ENCODE measurements around the gene RNASET2.

RNASET2 gene

DNA sequence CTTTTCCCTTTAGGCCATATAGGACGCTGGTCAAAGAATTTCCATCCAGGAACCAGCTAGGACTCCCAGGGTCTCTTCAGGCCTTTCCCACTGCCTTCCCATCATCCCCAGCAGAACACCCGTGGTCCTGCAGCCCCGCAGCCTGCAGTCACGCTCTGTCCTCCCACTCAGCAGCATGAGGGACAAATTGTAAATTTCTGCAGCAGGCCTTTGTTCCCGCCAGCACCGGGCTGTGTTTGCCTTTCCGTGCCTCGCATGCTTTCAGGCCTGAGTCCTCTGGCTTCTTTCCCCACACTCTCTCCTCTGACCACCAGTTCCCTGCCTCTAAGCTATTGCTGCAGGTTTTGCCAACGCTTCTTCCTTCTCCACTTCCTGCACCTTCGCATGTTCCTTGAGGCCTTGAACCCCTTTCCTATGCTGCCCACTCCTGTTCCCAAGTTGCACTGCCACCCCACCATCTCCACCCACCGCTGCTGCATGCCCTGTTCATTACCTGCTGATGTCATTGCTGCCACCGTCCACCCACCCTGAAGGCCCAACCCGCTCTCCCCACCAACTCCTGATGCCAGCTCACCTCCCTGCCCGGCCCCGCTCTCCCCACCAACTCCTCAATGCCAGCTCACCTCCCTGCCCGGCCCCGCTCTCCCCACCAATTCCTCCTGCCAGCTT, 49.8 kb downstream of the RNASET2 start:
- H2BK12ac ChIP-seq (ENCODE audit: low read length): no peak overlapping the region
- H3K4me3 ChIP-seq (ENCODE audit: low read depth, low read length): no peak overlapping the region
- peak; percentile 50 to 67 for DNase-seq
- no peak overlapping the region for H2AK5ac ChIP-seq (ENCODE audit: low read length)
- no peaks in the 10 kb centered on the region for H3K27me3 ChIP-seq (ENCODE audit: insufficient read depth, low read length)
- H2AFZ ChIP-seq (ENCODE audit: insufficient read depth, low read length, poor library complexity): no peak overlapping the region
- no peak overlapping the region for H3K14ac ChIP-seq (ENCODE audit: low read length)
- H4K91ac ChIP-seq (ENCODE audit: low read depth, low read length): no peak overlapping the region
- H3K18ac ChIP-seq (ENCODE audit: low read length): no peak overlapping the region
- no peak overlapping the region for H3K4me2 ChIP-seq (ENCODE audit: low read length)
- no peak overlapping the region for H4K8ac ChIP-seq (ENCODE audit: low read depth, low read length)
- peaks cover 3% of the 10 kb centered on the region for H3K9me3 ChIP-seq (ENCODE audit: insufficient read depth, low read depth, low read length)
- H3K36me3 ChIP-seq (ENCODE audit: control insufficient read depth in 1 of 2, insufficient read depth in 2 of 2, low read length in 2 of 2): no peaks in the 10 kb centered on the region
- no peak overlapping the region for H3K23ac ChIP-seq (ENCODE audit: low read length)
- H3K79me1 ChIP-seq (ENCODE audit: low read length): no peaks in the 10 kb centered on the region
- no CpG with 5 or more reads among the region's 17 CpGs for WGBS (ENCODE audit: extremely low coverage, insufficient coverage, insufficient read length)
- no peaks in the 10 kb centered on the region for H3K4me1 ChIP-seq (ENCODE audit: control insufficient read depth in 1 of 2, insufficient read depth in 2 of 2, low read length in 2 of 2)
- H4K12ac ChIP-seq (ENCODE audit: low read depth, low read length): no peak overlapping the region
- H2BK120ac ChIP-seq (ENCODE audit: insufficient read depth, low read length, poor library complexity): no peak overlapping the region
- H2BK5ac ChIP-seq (ENCODE audit: low read depth, low read length, poor library complexity): no peak overlapping the region
- no peak overlapping the region for H3K9ac ChIP-seq (ENCODE audit: low read length)
- H3K79me2 ChIP-seq (ENCODE audit: control insufficient read depth, insufficient read depth, low read length, poor library complexity): peaks cover 2% of the 10 kb centered on the region
- H3K4ac ChIP-seq (ENCODE audit: low read depth, low read length): no peak overlapping the region
- H3K27ac ChIP-seq (ENCODE audit: low read depth, low read length): no peak overlapping the region

DNA sequence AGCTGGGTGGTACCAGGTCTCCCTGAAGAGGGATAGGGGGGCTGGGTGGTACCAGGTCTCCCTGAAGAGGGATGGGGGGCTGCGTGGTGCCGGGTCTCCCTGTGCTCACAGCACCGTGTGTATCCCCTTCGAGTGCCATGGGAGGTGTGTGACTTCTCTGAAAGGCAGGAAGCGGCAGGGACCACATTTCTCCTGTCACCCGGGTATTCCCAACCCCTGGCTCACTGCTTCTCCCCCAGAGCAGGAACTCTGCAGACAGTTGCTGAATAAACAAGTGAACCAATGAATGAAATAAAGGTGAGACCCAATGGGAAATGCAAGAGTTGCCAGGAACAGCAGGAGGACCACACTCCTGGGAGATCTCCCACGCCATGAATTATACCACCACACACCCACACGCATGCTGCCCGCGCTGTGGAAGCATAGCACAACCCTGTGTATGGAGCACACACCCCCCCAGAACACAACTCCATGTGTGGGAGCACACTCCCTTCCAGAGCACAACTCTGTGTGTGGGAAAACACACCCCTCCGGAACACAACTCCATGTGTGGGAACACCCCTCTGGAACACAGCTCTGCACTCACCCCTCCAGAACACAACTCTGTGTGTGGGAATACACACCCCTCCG, 50.7 kb downstream of the RNASET2 start:
- H3K36me3 ChIP-seq (ENCODE audit: control insufficient read depth in 1 of 2, insufficient read depth in 2 of 2, low read length in 2 of 2): no peaks in the 10 kb centered on the region
- H4K12ac ChIP-seq (ENCODE audit: low read depth, low read length): no peak overlapping the region
- no peak for DNase-seq
- no CpG with 5 or more reads among the region's 12 CpGs for WGBS (ENCODE audit: extremely low coverage, insufficient coverage, insufficient read length)
- no peak overlapping the region for H2BK12ac ChIP-seq (ENCODE audit: low read length)
- no peak overlapping the region for H3K14ac ChIP-seq (ENCODE audit: low read length)
- H3K23ac ChIP-seq (ENCODE audit: low read length): no peak overlapping the region
- no peak overlapping the region for H2BK5ac ChIP-seq (ENCODE audit: low read depth, low read length, poor library complexity)
- H3K27me3 ChIP-seq (ENCODE audit: insufficient read depth, low read length): no peaks in the 10 kb centered on the region
- no peak overlapping the region for H2AK5ac ChIP-seq (ENCODE audit: low read length)
- H3K4me3 ChIP-seq (ENCODE audit: low read depth, low read length): no peak overlapping the region
- no peak overlapping the region for H2AFZ ChIP-seq (ENCODE audit: insufficient read depth, low read length, poor library complexity)
- H3K79me2 ChIP-seq (ENCODE audit: control insufficient read depth, insufficient read depth, low read length, poor library complexity): peaks cover 2% of the 10 kb centered on the region
- no peak overlapping the region for H3K4me2 ChIP-seq (ENCODE audit: low read length)
- no peak overlapping the region for H4K8ac ChIP-seq (ENCODE audit: low read depth, low read length)
- H3K18ac ChIP-seq (ENCODE audit: low read length): no peak overlapping the region
- H3K79me1 ChIP-seq (ENCODE audit: low read length): no peaks in the 10 kb centered on the region
- H3K4me1 ChIP-seq (ENCODE audit: control insufficient read depth in 1 of 2, insufficient read depth in 2 of 2, low read length in 2 of 2): no peaks in the 10 kb centered on the region
- H3K27ac ChIP-seq (ENCODE audit: low read depth, low read length): no peak overlapping the region
- H4K91ac ChIP-seq (ENCODE audit: low read depth, low read length): no peak overlapping the region
- H3K9ac ChIP-seq (ENCODE audit: low read length): no peak overlapping the region
- H3K4ac ChIP-seq (ENCODE audit: low read depth, low read length): no peak overlapping the region
- H2BK120ac ChIP-seq (ENCODE audit: insufficient read depth, low read length, poor library complexity): no peak overlapping the region
- H3K9me3 ChIP-seq (ENCODE audit: insufficient read depth, low read depth, low read length): peaks cover 6% of the 10 kb centered on the region

DNA sequence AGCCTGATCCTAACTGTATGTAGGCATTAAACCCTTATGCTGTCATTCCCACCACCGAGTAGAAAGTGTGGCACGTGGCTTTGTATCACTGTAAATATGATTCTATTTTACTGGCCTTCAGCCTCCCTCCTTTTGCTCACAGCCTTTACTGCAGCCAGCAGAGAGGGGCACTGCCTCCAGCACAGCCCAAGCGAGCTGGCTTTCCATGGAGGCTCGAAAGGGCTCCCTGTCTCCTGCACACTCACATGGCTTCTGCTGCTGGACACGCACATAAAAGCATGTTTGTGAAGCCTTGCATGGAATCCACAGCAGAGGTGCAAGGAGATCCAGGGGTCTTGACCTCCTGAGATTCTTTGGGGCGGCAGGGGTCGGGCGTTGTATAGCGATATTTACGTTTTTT, 51.3 kb downstream of the RNASET2 start:
- no peak overlapping the region for H2AK5ac ChIP-seq (ENCODE audit: low read length)
- no CpG with 5 or more reads among the region's 10 CpGs for WGBS (ENCODE audit: extremely low coverage, insufficient coverage, insufficient read length)
- no peak overlapping the region for H3K27ac ChIP-seq (ENCODE audit: low read depth, low read length)

DNA sequence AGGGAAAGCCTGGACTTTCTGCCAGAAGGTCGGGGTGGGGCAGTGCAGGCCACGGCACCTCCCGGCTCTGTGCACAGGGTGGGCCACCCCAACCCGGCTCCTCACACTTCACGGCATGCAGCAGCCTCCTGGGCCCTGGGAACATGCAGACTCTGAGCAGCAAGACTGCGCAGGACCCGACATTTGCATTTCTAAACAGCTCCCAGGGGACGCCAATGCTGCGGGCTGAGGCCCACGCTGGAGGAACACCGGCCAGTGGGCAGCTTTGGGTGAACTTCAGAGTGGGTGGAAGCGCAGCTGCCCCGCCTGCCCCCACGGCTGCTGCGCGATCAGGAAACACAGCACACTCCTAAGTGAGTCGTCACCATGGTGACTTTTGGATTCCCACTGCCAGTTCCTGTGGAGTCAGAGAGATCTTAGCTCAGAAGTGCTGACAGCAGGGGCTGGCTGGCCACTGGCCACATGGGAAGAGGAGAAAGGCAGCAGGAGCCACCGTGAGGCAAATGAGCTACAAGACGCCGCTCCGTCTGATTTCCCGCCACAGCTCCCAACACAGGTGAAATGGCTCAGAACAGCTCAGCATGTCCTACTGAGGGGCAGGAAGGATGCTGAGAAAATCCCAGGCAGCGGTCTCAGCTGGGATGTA, 52.1 kb downstream of the RNASET2 start:
- H4K12ac ChIP-seq (ENCODE audit: low read depth, low read length): no peak overlapping the region
- peaks cover 9% of the 10 kb centered on the region for H3K9me3 ChIP-seq (ENCODE audit: insufficient read depth, low read depth, low read length)
- H3K14ac ChIP-seq (ENCODE audit: low read length): no peak overlapping the region
- H3K4me2 ChIP-seq (ENCODE audit: low read length): no peak overlapping the region
- WGBS (ENCODE audit: extremely low coverage, insufficient coverage, insufficient read length): no CpG with 5 or more reads among the region's 23 CpGs
- DNase-seq: no peak
- H3K4me1 ChIP-seq (ENCODE audit: control insufficient read depth in 1 of 2, insufficient read depth in 2 of 2, low read length in 2 of 2): no peaks in the 10 kb centered on the region
- no peak overlapping the region for H3K4ac ChIP-seq (ENCODE audit: low read depth, low read length)
- peaks cover 2% of the 10 kb centered on the region for H3K79me2 ChIP-seq (ENCODE audit: control insufficient read depth, insufficient read depth, low read length, poor library complexity)
- no peak overlapping the region for H2BK12ac ChIP-seq (ENCODE audit: low read length)
- H2AK5ac ChIP-seq (ENCODE audit: low read length): no peak overlapping the region
- no peak overlapping the region for H4K8ac ChIP-seq (ENCODE audit: low read depth, low read length)
- no peak overlapping the region for H3K23ac ChIP-seq (ENCODE audit: low read length)
- no peak overlapping the region for H3K4me3 ChIP-seq (ENCODE audit: low read depth, low read length)
- no peak overlapping the region for H3K27ac ChIP-seq (ENCODE audit: low read depth, low read length)
- H2BK5ac ChIP-seq (ENCODE audit: low read depth, low read length, poor library complexity): no peak overlapping the region
- H3K36me3 ChIP-seq (ENCODE audit: control insufficient read depth in 1 of 2, insufficient read depth in 2 of 2, low read length in 2 of 2): no peaks in the 10 kb centered on the region
- no peak overlapping the region for H3K18ac ChIP-seq (ENCODE audit: low read length)
- no peak overlapping the region for H4K91ac ChIP-seq (ENCODE audit: low read depth, low read length)
- no peaks in the 10 kb centered on the region for H3K79me1 ChIP-seq (ENCODE audit: low read length)
- no peak overlapping the region for H2AFZ ChIP-seq (ENCODE audit: insufficient read depth, low read length, poor library complexity)
- H3K27me3 ChIP-seq (ENCODE audit: insufficient read depth, low read length): no peaks in the 10 kb centered on the region
- no peak overlapping the region for H2BK120ac ChIP-seq (ENCODE audit: insufficient read depth, low read length, poor library complexity)
- no peak overlapping the region for H3K9ac ChIP-seq (ENCODE audit: low read length)

More for the DNA sequence above, 51.3 kb downstream of the RNASET2 start:
- no peaks in the 10 kb centered on the region for H3K27me3 ChIP-seq (ENCODE audit: insufficient read depth, low read length)
- no peaks in the 10 kb centered on the region for H3K79me1 ChIP-seq (ENCODE audit: low read length)
- no peak overlapping the region for H3K4me2 ChIP-seq (ENCODE audit: low read length)
- no peak overlapping the region for H3K9ac ChIP-seq (ENCODE audit: low read length)
- H3K4me1 ChIP-seq (ENCODE audit: control insufficient read depth in 1 of 2, insufficient read depth in 2 of 2, low read length in 2 of 2): no peaks in the 10 kb centered on the region
- no peak overlapping the region for H2AFZ ChIP-seq (ENCODE audit: insufficient read depth, low read length, poor library complexity)
- no peaks in the 10 kb centered on the region for H3K36me3 ChIP-seq (ENCODE audit: control insufficient read depth in 1 of 2, insufficient read depth in 2 of 2, low read length in 2 of 2)
- no peak overlapping the region for H3K14ac ChIP-seq (ENCODE audit: low read length)
- H3K9me3 ChIP-seq (ENCODE audit: insufficient read depth, low read depth, low read length): peaks cover 6% of the 10 kb centered on the region
- H3K79me2 ChIP-seq (ENCODE audit: control insufficient read depth, insufficient read depth, low read length, poor library complexity): peaks cover 2% of the 10 kb centered on the region
- H4K8ac ChIP-seq (ENCODE audit: low read depth, low read length): no peak overlapping the region
- H3K18ac ChIP-seq (ENCODE audit: low read length): no peak overlapping the region
- no peak for DNase-seq
- H2BK12ac ChIP-seq (ENCODE audit: low read length): no peak overlapping the region
- no peak overlapping the region for H2BK120ac ChIP-seq (ENCODE audit: insufficient read depth, low read length, poor library complexity)
- no peak overlapping the region for H3K4ac ChIP-seq (ENCODE audit: low read depth, low read length)
- no peak overlapping the region for H3K23ac ChIP-seq (ENCODE audit: low read length)
- H2BK5ac ChIP-seq (ENCODE audit: low read depth, low read length, poor library complexity): no peak overlapping the region
- no peak overlapping the region for H4K12ac ChIP-seq (ENCODE audit: low read depth, low read length)
- H4K91ac ChIP-seq (ENCODE audit: low read depth, low read length): no peak overlapping the region
- H3K4me3 ChIP-seq (ENCODE audit: low read depth, low read length): no peak overlapping the region

Measured in trophoblast cell (in vitro differentiated cells and primary cell).